ENCODE measurements around the gene ZNF423. TPM values are rescaled to one million over a fixed set of nuclear protein-coding genes. Genes with fewer than 3 reads are reported as not detected.

Gene ZNF423
- total RNA-seq, 1 donor from 2014 or later, result 10.7 TPM

DNA sequence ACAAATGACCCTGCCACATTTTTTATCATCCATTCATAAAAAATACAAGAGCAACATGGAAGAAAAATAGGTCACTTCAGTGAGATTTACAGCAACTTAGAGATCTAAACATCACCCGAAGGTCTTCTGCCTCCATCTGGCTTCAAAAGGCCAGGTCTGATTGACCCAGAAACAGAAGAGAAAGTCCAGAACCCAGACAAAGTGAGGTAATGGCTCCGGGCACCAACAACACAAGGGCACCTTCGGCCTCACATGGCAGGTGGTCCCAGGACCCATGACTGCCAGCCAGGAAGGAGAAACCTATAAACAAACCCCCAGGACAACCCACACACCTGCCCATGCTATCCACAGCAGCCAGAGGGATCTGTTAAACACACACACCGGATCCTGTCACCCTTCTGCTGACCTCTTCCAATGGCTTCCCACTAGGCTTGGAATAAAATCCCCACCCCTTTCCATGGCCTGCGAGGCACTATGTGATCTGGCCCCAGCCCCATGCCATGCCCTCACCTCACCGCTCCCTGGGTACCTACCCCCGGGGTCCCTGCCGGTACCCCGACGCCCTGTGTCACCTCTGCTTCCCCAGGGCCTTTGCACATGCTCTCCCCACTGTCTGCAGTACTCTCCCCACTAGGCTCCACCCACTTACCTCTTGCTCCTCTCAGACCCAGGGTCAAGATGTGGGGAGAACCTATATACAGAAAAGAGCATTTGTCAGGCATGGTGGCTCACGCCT, 149.1 kb downstream of the ZNF423 start:
- DNase-seq (no peak), ATAC-seq (no peak)
- no peak overlapping the region for H3K27ac ChIP-seq
- no peaks in the 10 kb centered on the region for H3K4me1 ChIP-seq
- no peak overlapping the region for H3K4me3 ChIP-seq
- H3K36me3 ChIP-seq, result no peaks in the 10 kb centered on the region
- intact Hi-C loops (cut with DNase I), result no loop called here
- no peak for TF ChIP-seq CTCF (IDR thresholded peaks at IDR 0.05)
- no peaks in the 10 kb centered on the region for H3K9me3 ChIP-seq
- H3K27me3 ChIP-seq (ENCODE audit: low read depth), result no peaks in the 10 kb centered on the region

DNA sequence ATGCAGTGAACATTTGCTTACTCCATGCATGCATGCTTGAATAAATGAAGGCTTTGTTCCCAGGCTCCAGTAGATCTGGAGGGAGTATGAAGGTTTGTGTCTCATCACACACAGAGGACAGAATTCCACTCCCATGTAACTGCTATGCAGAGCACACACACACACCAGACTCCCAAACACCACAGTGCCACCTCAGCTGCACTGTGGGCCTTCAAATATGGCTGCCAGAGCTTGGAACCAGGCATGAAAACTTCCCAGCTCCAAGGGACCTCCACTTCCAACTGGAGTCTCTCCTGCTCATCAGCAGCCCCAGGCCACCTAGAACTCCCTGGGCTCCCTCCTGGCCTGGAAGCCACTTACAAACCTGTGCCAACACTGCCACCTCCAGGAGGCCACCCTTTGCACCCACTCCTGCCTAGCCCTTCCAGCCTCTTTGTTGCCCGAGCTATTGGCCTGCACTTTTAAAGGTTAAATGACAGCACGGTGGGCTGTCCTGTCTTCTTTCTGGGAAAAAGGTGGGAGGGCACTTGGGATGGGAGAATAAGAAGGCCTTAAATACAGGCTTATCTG, 151.2 kb downstream of the ZNF423 start:
- intact Hi-C loops (cut with DNase I), result no loop called here
- no peak for ATAC-seq

GRCh38 chr16:49703483-49703882, 152.4 kb downstream of the ZNF423 start:
- Histone ChIP-seq H3K4me3 (no peak overlapping the region), H3K9me3 (no peaks in the 10 kb centered on the region), H3K27me3 (ENCODE audit: low read depth) (no peaks in the 10 kb centered on the region), H3K36me3 (no peaks in the 10 kb centered on the region), H3K4me1 (peaks cover 20% of the 10 kb centered on the region), H3K27ac (no peak overlapping the region)
- intact Hi-C loops (cut with DNase I), result no loop called here
- DNase-seq (no peak), ATAC-seq (no peak)
- no peak for TF ChIP-seq CTCF (IDR thresholded peaks at IDR 0.05)

More for the DNA sequence above, 151.2 kb downstream of the ZNF423 start:
- Histone ChIP-seq H3K4me3 (no peak overlapping the region), H3K27ac (no peak overlapping the region), H3K4me1 (peaks cover 9% of the 10 kb centered on the region), H3K27me3 (ENCODE audit: low read depth) (no peaks in the 10 kb centered on the region), H3K9me3 (no peaks in the 10 kb centered on the region), H3K36me3 (no peaks in the 10 kb centered on the region)
- TF ChIP-seq CTCF (IDR thresholded peaks at IDR 0.05), result no peak
- no peak for DNase-seq

DNA sequence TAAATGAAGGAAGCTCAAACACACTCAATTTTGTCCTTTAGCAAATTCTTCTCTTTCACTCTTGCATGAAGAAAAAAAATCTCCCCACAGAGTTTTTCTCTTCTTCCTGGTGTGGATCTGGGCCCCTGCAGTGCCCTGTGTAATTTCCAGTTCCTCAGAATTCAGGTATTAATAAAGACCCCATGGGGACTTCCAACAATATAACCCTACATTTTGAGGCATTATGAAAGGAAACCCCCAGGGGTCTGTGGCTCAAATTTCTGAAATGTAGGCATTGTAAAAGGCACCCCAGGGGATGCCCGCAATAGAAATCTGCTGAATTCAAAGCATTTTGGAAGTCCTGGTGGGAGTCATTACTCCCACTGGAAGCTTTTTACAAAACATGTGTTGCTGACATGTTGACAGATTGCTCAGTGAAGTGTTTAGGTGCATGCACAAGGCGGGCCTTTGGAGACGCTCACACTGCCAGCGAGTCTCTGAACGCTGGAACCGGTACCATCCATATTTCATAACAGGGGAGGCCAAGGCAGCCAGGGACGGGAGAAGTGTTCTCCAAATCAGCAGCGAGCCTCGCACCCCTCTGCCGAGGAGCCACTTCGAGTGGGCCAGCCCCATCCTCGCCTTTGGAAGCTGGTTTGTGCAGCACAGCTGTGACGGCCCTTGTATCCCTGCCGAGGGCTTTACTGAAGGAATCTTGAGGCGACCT, 154.0 kb downstream of the ZNF423 start:
- no peak overlapping the region for H3K4me3 ChIP-seq
- H3K27me3 ChIP-seq (ENCODE audit: low read depth), result peaks cover 4% of the 10 kb centered on the region
- no peaks in the 10 kb centered on the region for H3K9me3 ChIP-seq
- no peak for TF ChIP-seq CTCF (IDR thresholded peaks at IDR 0.05)
- peaks cover 20% of the 10 kb centered on the region for H3K4me1 ChIP-seq
- intact Hi-C loops (cut with DNase I), result no loop called here
- no peaks in the 10 kb centered on the region for H3K36me3 ChIP-seq
- ATAC-seq, result peak; percentile 50 to 56
- DNase-seq, result no peak
- no peak overlapping the region for H3K27ac ChIP-seq

GRCh38 chr16:49701065-49701685, 154.7 kb downstream of the ZNF423 start:
- Histone ChIP-seq H3K9me3 (no peaks in the 10 kb centered on the region), H3K36me3 (no peaks in the 10 kb centered on the region), H3K4me1 (peaks cover 20% of the 10 kb centered on the region), H3K27me3 (ENCODE audit: low read depth) (peaks cover 4% of the 10 kb centered on the region), H3K27ac (no peak overlapping the region), H3K4me3 (no peak overlapping the region)
- ATAC-seq (no peak), DNase-seq (no peak)
- TF ChIP-seq CTCF (IDR thresholded peaks at IDR 0.05), result no peak
- intact Hi-C loops (cut with DNase I), result no loop called here
